A673 (cell line): Measurements from ENCODE around the gene GBF1.

Source experiments
- CTCF ChIP-seq: fragments of 300-800, 200-600 bp; sonication (generic); conservative IDR thresholded peaks from 2 replicates; pipeline ENCODE4 v1.5.1; 2017; ENCODE audit warnings: low read depth, mild to moderate bottlenecking, antibody characterized with exemption, low read length, moderate library complexity, mixed read lengths
- EZH2 ChIP-seq: fragments of 200-600 bp; sonication (generic); IDR thresholded peaks from 2 replicates; pipeline ENCODE4 v1.6.1; 2017; ENCODE audit warnings: borderline replicate concordance, low read depth, mild to moderate bottlenecking, mixed read lengths, antibody characterized with exemption, low read length; ENCODE audit not compliant: poor library complexity, severe bottlenecking

- TF ChIP-seq CTCF (no peak), EZH2 (no peak)
Measured at GRCh38 chr10:102314801-102315200, 69.5 kb downstream of the GBF1 start.
